Medulla oblongata (tissue), 1 donor: ENCODE results near the gene PDE10A.

ENCODE experiments used
- DNase-seq: peaks from one replicate; pipeline ENCODE4 v3.0.0-alpha.2; 2015; ENCODE audit errors: extremely low spot score

The PDE10A gene

GRCh38 chr6:165655191-165655590 is 7.8 kb downstream of the PDE10A start:
- DNase-seq, result no peak

- no peak for DNase-seq
These were observed 8.9 kb downstream of the PDE10A start for GRCh38 chr6:165654144-165654543.

- no peak for DNase-seq
These were observed 9.4 kb downstream of the PDE10A start for GRCh38 chr6:165653607-165654006.

- no peak for DNase-seq
These were observed 9.8 kb downstream of the PDE10A start for GRCh38 chr6:165653196-165653595.

GRCh38 chr6:165652766-165653165 is 10.3 kb downstream of the PDE10A start:
- DNase-seq, result no peak

- DNase-seq, result no peak
These were observed 13.6 kb downstream of the PDE10A start for GRCh38 chr6:165649166-165650137.

- DNase-seq, result no peak
These were observed 16.0 kb downstream of the PDE10A start for GRCh38 chr6:165647041-165647440.

GRCh38 chr6:165645919-165646318 is 17.1 kb downstream of the PDE10A start:
- no peak for DNase-seq

GRCh38 chr6:165644586-165645266 is 18.3 kb downstream of the PDE10A start:
- no peak for DNase-seq

GRCh38 chr6:165643015-165643414 is 20.0 kb downstream of the PDE10A start:
- no peak for DNase-seq

- DNase-seq, result no peak
These were observed 21.3 kb downstream of the PDE10A start for GRCh38 chr6:165641672-165642156.

GRCh38 chr6:165640806-165641205 is 22.2 kb downstream of the PDE10A start:
- DNase-seq, result no peak

GRCh38 chr6:165638530-165638929 is 24.5 kb downstream of the PDE10A start:
- no peak for DNase-seq

GRCh38 chr6:165637586-165637985 is 25.5 kb downstream of the PDE10A start:
- DNase-seq, result no peak

GRCh38 chr6:165636402-165637048 is 26.5 kb downstream of the PDE10A start:
- no peak for DNase-seq

- no peak for DNase-seq
These were observed 27.1 kb downstream of the PDE10A start for GRCh38 chr6:165635965-165636364.

GRCh38 chr6:165634101-165634880 is 28.8 kb downstream of the PDE10A start:
- DNase-seq, result no peak

GRCh38 chr6:165632194-165632593 is 30.8 kb downstream of the PDE10A start:
- DNase-seq, result no peak

- DNase-seq, result no peak
These were observed 32.5 kb downstream of the PDE10A start for GRCh38 chr6:165630544-165630953.

- no peak for DNase-seq
These were observed 34.1 kb downstream of the PDE10A start for GRCh38 chr6:165628955-165629354.

GRCh38 chr6:165627366-165627765 is 35.7 kb downstream of the PDE10A start:
- DNase-seq, result no peak
